NCI-H2029 (cell line): ENCODE measurements around the gene HMSD.
"Not testable (repeated sequence)": the region's sequence is repeated elsewhere in the genome, so short reads cannot be mapped to it uniquely, and the experiment has no call there.

ENCODE experiments used
- DNase-seq: peaks from one replicate; lab custom pipeline; 2025; lab: John Stamatoyannopoulos, UW

HMSD gene

GRCh38 chr18:63949068-63949737, at the start of gene HMSD:
Gene HMSD, plus strand, starts transcription at chr18:63949301. Its CDS starts 4,155 bp downstream, at chr18:63953456.
- DNase-seq: peak; percentile 60

GRCh38 chr18:63903851-63904570, 45.1 kb upstream of the HMSD start:
- DNase-seq: no peak

- DNase-seq: no peak
Measured at GRCh38 chr18:63904694-63905093, 44.4 kb upstream of the HMSD start.

GRCh38 chr18:63905361-63905760, 43.7 kb upstream of the HMSD start:
- no peak for DNase-seq

GRCh38 chr18:63906056-63906455, 43.0 kb upstream of the HMSD start:
- DNase-seq: no peak

- no peak for DNase-seq
Measured at GRCh38 chr18:63907664-63908063, 41.4 kb upstream of the HMSD start, which contains the start of gene SERPINB10. Gene SERPINB10, plus strand, starts transcription at chr18:63907958. Its CDS starts 7,553 bp downstream, at chr18:63915511.

- no peak for DNase-seq
Measured at GRCh38 chr18:63908858-63909257, 40.2 kb upstream of the HMSD start.

GRCh38 chr18:63909870-63910269, 39.2 kb upstream of the HMSD start:
- DNase-seq: no peak

GRCh38 chr18:63917817-63918216, 31.3 kb upstream of the HMSD start:
- no peak for DNase-seq

GRCh38 chr18:63922049-63922448, 27.1 kb upstream of the HMSD start:
- DNase-seq: no peak

GRCh38 chr18:63924551-63924950, 24.6 kb upstream of the HMSD start:
- no peak for DNase-seq

GRCh38 chr18:63928331-63928730, 20.8 kb upstream of the HMSD start:
- no peak for DNase-seq

- DNase-seq: not testable (repeated sequence)
Measured at GRCh38 chr18:63929369-63929768, 19.7 kb upstream of the HMSD start.

- DNase-seq: no peak
Measured at GRCh38 chr18:63930773-63931354, 18.2 kb upstream of the HMSD start.

- DNase-seq: peak; percentile 56
Measured at GRCh38 chr18:63936156-63936931, 12.8 kb upstream of the HMSD start.

- no peak for DNase-seq
Measured at GRCh38 chr18:63936932-63937393, 12.1 kb upstream of the HMSD start.

GRCh38 chr18:63940008-63940407, 9.1 kb upstream of the HMSD start:
- DNase-seq: no peak

GRCh38 chr18:63940543-63941050, 8.5 kb upstream of the HMSD start:
- not testable (repeated sequence) for DNase-seq

- no peak for DNase-seq
Measured at GRCh38 chr18:63947051-63947790, 1.9 kb upstream of the HMSD start.

- no peak for DNase-seq
Measured at GRCh38 chr18:63951302-63951705, 2.2 kb downstream of the HMSD start.

GRCh38 chr18:63953811-63954210, 4.7 kb downstream of the HMSD start:
- no peak for DNase-seq
